Measurements from ENCODE around the gene SRGAP3. TPM values are rescaled to one million over a fixed set of nuclear protein-coding genes. Genes with fewer than 3 reads are reported as not detected.

The SRGAP3 gene
- total and polyA plus RNA-seq, 10 of the 15 experiments (the other 5 are each of a cell fraction or from before 2014, with no cell fraction given): 0.32 to 1.7 (median 0.99) TPM

GRCh38 chr3:9155028-9155427 lies 94.4 kb downstream of the SRGAP3 start:
- no peaks in the 10 kb centered on the region for H4K20me1 ChIP-seq (ENCODE audit: control insufficient read depth, insufficient read depth)
- no TSS peak for BruUV-seq (replicated peaks)
- WGBS (ENCODE audit: insufficient coverage, insufficient replicate concordance, low lambda C conversion rate, missing lambda C conversion rate): 54% methylated on average over 4 of the region's 4 CpGs
- H3K27me3 ChIP-seq (replicated peaks in 1 of 2; ENCODE audit: control insufficient read depth in 2 of 2, insufficient read depth in 2 of 2, low read length in 1 of 2): no peaks in the 10 kb centered on the region; a peak in 1 of 4 replicates
- no peak for ATAC-seq
- H2AFZ ChIP-seq (ENCODE audit: control insufficient read depth, low read depth, low read length): no peak overlapping the region
- H3K9me3 ChIP-seq (replicated peaks; ENCODE audit: control insufficient read depth, insufficient read depth, low read length): no peaks in the 10 kb centered on the region
- no peak overlapping the region for H3K4me2 ChIP-seq (ENCODE audit: control insufficient read depth, insufficient read depth)
- ChIA-PET CTCF (no interaction called here), SMC1A (ENCODE audit: uncharacterized antibody, unreplicated experiment) (no interaction called here), RAD21 (ENCODE audit: unreplicated experiment) (no interaction called here), POLR2A (no interaction called here)
- intact Hi-C loops (cut with micrococcal nuclease; ENCODE audit: unreplicated experiment) (no loop called here), in situ Hi-C loops (cut with MboI) (no loop called here)
- DNase-seq (ENCODE audit: low read depth, low spot score): no peak
- H3K79me2 ChIP-seq (ENCODE audit: control insufficient read depth, insufficient read depth, low read length): no peaks in the 10 kb centered on the region
- no peak overlapping the region for H3K4me3 ChIP-seq
- no peaks in the 10 kb centered on the region for H3K4me1 ChIP-seq (ENCODE audit: control insufficient read depth, insufficient read depth, low read length)
- no peak overlapping the region for H3K27ac ChIP-seq (ENCODE audit: control insufficient read depth, insufficient read depth)
- no peak overlapping the region for H3K9ac ChIP-seq (ENCODE audit: control insufficient read depth, insufficient read depth, low read length)
- no peaks in the 10 kb centered on the region for H3K36me3 ChIP-seq (ENCODE audit: control insufficient read depth in 2 of 2, insufficient read depth in 2 of 2, low read length in 1 of 2)
- no peak for FAIRE-seq
- TF ChIP-seq EGR1 (IDR thresholded peaks at IDR 0.05; ENCODE audit: borderline replicate concordance in 1 of 2, low read depth in 2 of 2, low read length in 2 of 2) (no peak), SMAD5 (IDR thresholded peaks at IDR 0.05; ENCODE audit: low read depth) (no peak), ATF7 (IDR thresholded peaks at IDR 0.05; ENCODE audit: low read depth) (no peak), ZSCAN29 (IDR thresholded peaks at IDR 0.05) (no peak), ZBTB33 (IDR thresholded peaks at IDR 0.05) (no peak), RELB (IDR thresholded peaks at IDR 0.05; ENCODE audit: low read depth) (no peak), RB1 (IDR thresholded peaks at IDR 0.05; ENCODE audit: borderline replicate concordance) (no peak), TARDBP (IDR thresholded peaks at IDR 0.05; ENCODE audit: borderline replicate concordance) (no peak), HCFC1 (IDR thresholded peaks at IDR 0.05; ENCODE audit: low read length) (no peak), NR2C1 (IDR thresholded peaks at IDR 0.05) (no peak), MYB (IDR thresholded peaks at IDR 0.05; ENCODE audit: borderline replicate concordance, low read depth, low read length) (no peak), HSF1 (IDR thresholded peaks at IDR 0.05; ENCODE audit: low read depth, low read length) (no peak), E2F8 (IDR thresholded peaks at IDR 0.05; ENCODE audit: low read depth, partially characterized antibody) (no peak)
